Aorta (tissue), 5 donors: Measurements from ENCODE around the gene SLC22A16. TPM values are rescaled to one million over a fixed set of nuclear protein-coding genes. Genes with fewer than 3 reads are reported as not detected.
"Not testable (repeated sequence)": the region's sequence is repeated elsewhere in the genome, so short reads cannot be mapped to it uniquely, and the experiment has no call there.

Experiments used
- ATAC-seq: fragments of 200-7000 bp; cut with Tn5 transposase; one replicate; pipeline ENCODE4 v1.9.1; 2022; ENCODE audit warnings: moderate library complexity; ENCODE audit not compliant: low FRiP score
- DNase-seq, 2 donors: peaks; one replicate each; pipeline ENCODE4 v3.0.0-alpha.2; 2020
- H3K27ac ChIP-seq, 2 donors: one replicate each; pipeline ENCODE4 v1.5.1; 2013; ENCODE audit warnings: low read length in 2 of 2, mild to moderate bottlenecking in 2 of 2, moderate library complexity in 2 of 2, control low read depth in 1 of 2, inconsistent platforms in 1 of 2, low read depth in 1 of 2
- H3K27me3 ChIP-seq, 2 donors: one replicate each; pipeline ENCODE4 v1.6.1; 2013; ENCODE audit warnings: control low read depth in 1 of 2, low read length in 1 of 2, mild to moderate bottlenecking in 1 of 2, moderate library complexity in 1 of 2; ENCODE audit not compliant: insufficient read depth in 2 of 2, control insufficient read depth in 1 of 2
- H3K36me3 ChIP-seq, 2 donors: one replicate each; pipeline ENCODE4 v1.6.1; 2013; ENCODE audit warnings: control low read depth in 1 of 2, low read length in 1 of 2, mild to moderate bottlenecking in 1 of 2; ENCODE audit not compliant: insufficient read depth in 2 of 2, control insufficient read depth in 1 of 2
- H3K4me1 ChIP-seq, 2 donors: one replicate each; pipeline ENCODE4 v1.6.1; 2013; ENCODE audit warnings: low read length in 2 of 2, control low read depth in 1 of 2, mild to moderate bottlenecking in 1 of 2, moderate library complexity in 1 of 2; ENCODE audit not compliant: insufficient read depth in 2 of 2, control insufficient read depth in 1 of 2
- H3K4me3 ChIP-seq, 2 donors: one replicate each; pipeline ENCODE4 v1.5.1; 2013; ENCODE audit warnings: low read length in 2 of 2, control low read depth in 1 of 2, mild to moderate bottlenecking in 1 of 2
- H3K9me3 ChIP-seq: one replicate; pipeline ENCODE4 v1.6.1; 2013; ENCODE audit warnings: mild to moderate bottlenecking, low read length; ENCODE audit not compliant: control insufficient read depth
- WGBS, 2 donors: extraction: QIAGEN DNeasy Blood & Tissue Kit; methylation state at CpG; one replicate each; pipeline ENCODE4 v1.1.7; 2013; 5-methylcytosine and 5-hydroxymethylcytosine counted together
- intact Hi-C, 2 donors: fragments of 100-400 bp; cut with DNase I; formaldehyde crosslinking; loops; one replicate each; pipeline versions ENCODE4 v1.14.2 to v1.15.0; 2022
- polyA plus RNA-seq, 2 donors: library from polyadenylated mRNA; stranded (reverse); fragments of 200-250 nt; gene quantifications; one replicate each; pipeline ENCODE4 v1.2.3, GENCODE V29; 2013
- total RNA-seq, 2 donors: library from RNA; stranded (reverse); fragmentation: NEBNext Ultra II Directional; extraction: Animal tissue kit (Norgen Biotek cat#: 25700); gene quantifications; one replicate each; pipeline ENCODE4 v1.2.1, GENCODE V29; 2021
- donor health status: healthy with polysubstance abuse.
- donor health status: Bipolar disorder and iron deficiency.
- donor health status: DM: no; HTN: no; CAD: no.
- donor health status: DM: no; HTN: no; CAD: no.
- donor health status: DM: yes; HTN: yes; CAD: no.

SLC22A16 gene
- total and polyA plus RNA-seq, 4 donors: 0.38 to 0.69 (median 0.55) TPM; not detected in 1

DNA sequence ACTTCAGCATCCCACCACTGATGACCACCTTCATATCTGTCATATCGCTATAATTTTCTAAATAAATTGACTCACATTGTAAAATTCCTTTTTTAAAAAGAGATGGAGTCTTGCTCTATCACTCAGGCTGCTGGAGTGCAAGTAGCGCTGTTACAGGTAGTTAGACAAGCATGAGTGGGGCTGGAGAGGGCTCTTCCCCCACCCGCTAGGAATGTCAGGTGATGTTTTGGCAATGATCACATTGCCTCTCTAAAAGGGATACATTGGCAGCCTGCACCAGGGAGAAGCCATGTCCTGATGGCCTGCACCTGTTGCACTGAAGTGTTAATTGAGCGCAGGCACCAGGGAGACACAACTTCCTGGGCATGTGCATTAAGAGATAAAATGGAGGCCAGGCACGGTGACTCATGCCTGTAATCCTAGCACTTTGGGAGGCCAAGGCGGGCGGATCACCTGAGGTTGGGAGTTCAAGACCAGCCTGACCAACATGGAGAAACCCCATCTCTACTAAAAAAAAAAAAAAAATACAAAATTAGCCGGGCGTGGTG, 16.9 kb upstream of the SLC22A16 start:
- Histone ChIP-seq H3K9me3 (no peaks in the 10 kb centered on the region), H3K36me3 (no peaks in the 10 kb centered on the region), H3K27ac (no peak overlapping the region), H3K27me3 (no peaks in the 10 kb centered on the region), H3K4me3 (no peak overlapping the region), H3K4me1 (no peaks in the 10 kb centered on the region)
- intact Hi-C loops: no loop called here
- WGBS, 2 donors: 92 to 94% methylated on average over 7 to 9 of the region's 9 CpGs
- ATAC-seq (no peak), DNase-seq (no peak)

DNA sequence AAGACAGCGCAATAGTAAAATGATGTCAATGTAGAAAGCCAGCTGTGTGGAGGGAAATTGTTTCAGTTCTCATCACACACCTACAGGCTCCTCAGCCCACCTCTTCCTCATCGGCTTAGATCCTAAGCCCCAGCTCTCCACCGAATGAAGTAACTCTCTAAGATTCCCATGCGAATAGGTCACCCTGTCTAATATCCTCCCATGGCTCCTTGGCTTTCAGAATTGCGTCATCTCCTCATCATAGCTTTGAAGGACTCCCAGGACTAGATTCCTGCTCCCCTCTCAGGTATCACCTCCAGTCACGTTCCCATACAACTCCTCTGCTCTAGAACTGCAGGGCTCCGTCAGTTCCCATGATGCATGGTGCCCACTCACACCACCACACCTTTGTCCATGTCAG, 16.2 kb upstream of the SLC22A16 start:
- WGBS, 2 donors: 62 to 76% methylated on average over 7 of the region's 7 CpGs
- no peak overlapping the region for H3K27ac ChIP-seq

DNA sequence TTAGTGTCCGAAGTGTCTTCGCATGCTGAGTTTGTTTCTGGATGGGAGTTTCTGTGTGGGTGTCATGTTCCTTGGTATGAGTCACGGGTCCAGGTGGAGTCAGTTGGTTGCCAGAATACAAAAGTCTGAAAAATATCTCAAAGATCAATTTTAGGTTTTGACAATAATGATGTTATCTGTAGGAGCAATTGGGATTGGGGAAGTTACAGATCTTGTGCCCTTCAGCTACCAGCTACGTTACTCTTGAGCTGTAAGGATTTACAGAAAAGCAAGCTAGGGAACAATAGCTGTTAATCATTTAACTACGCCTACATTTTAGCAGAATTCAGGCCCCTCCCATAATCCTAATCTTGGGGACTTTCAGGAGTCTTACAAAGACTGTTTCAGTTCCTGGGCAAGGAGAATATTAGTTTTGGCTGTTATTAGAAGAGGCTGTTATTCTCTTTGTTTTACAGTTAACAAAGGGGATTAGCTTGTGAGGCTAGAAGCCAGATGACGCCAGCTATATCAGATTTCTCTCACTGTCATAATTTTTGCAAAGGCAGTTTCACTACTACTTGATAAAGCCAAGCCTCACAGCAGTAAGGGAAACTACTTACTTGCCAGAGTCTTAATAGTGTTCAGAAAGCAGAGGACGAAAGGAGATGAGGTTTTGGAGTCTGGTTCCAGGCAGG, 15.4 kb upstream of the SLC22A16 start:
- ATAC-seq: peak; percentile 50
- no peak overlapping the region for H3K4me3 ChIP-seq
- WGBS, 2 donors: 31 to 33% methylated on average over 7 of the region's 7 CpGs

More for the DNA sequence above, 16.2 kb upstream of the SLC22A16 start:
- no peak for ATAC-seq
- Histone ChIP-seq H3K27me3 (no peaks in the 10 kb centered on the region), H3K4me1 (no peaks in the 10 kb centered on the region), H3K4me3 (no peak overlapping the region), H3K36me3 (no peaks in the 10 kb centered on the region), H3K9me3 (no peaks in the 10 kb centered on the region)
- no peak for DNase-seq
- intact Hi-C loops: no loop called here

DNA sequence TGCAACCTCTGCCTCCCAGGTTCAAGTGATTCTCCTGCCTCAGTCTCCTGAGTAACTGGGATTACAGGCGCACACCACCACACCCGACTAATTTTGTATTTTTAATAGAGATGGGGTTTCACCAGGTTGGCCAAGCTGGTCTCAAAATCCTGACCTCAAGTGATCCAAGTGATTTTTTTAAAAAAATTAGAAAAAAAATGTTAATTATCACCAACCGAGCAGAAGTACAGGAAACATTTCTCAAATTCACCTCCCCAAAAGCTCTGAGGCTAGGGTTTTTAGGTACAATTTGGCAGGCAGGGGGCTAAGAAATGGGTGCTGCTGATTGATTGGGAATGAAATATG, 14.9 kb upstream of the SLC22A16 start:
- intact Hi-C loops: no loop called here
- no peak for ATAC-seq
- Histone ChIP-seq H3K27ac (no peak overlapping the region), H3K4me1 (no peaks in the 10 kb centered on the region), H3K9me3 (no peaks in the 10 kb centered on the region), H3K36me3 (no peaks in the 10 kb centered on the region), H3K4me3 (no peak overlapping the region), H3K27me3 (no peaks in the 10 kb centered on the region)
- WGBS, 2 donors: 93 to 96% methylated on average over 3 of the region's 3 CpGs
- no peak for DNase-seq

More for the DNA sequence above, 15.4 kb upstream of the SLC22A16 start:
- no peaks in the 10 kb centered on the region for H3K27me3 ChIP-seq
- H3K27ac ChIP-seq: no peak overlapping the region
- no peak for DNase-seq
- H3K9me3 ChIP-seq: no peaks in the 10 kb centered on the region
- H3K4me1 ChIP-seq: no peaks in the 10 kb centered on the region
- intact Hi-C loops: no loop called here
- no peaks in the 10 kb centered on the region for H3K36me3 ChIP-seq

DNA sequence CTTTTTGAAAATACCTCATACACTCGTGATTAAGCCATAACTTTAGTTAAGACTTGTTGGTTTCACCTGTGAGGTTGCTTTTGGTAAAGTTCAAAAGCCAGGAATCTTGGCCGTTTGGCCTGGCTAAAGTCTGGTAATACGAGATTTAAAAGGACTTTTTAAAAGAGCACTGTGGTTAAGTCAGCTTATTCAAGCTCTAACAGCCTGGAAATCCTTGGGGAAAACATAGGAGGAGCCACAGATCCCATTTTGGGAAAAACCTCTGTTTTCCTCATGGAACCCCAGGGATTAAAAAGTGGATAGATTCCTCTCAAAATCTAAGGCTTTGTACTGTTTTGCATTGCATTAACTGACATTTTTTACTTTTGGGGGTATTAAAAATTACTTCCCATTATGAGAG, 13.7 kb upstream of the SLC22A16 start:
- no peaks in the 10 kb centered on the region for H3K27me3 ChIP-seq
- no peak overlapping the region for H3K4me3 ChIP-seq
- H3K9me3 ChIP-seq: no peaks in the 10 kb centered on the region
- no peak for DNase-seq
- H3K4me1 ChIP-seq: no peaks in the 10 kb centered on the region
- no peak overlapping the region for H3K27ac ChIP-seq
- intact Hi-C loops: no loop called here
- 15 to 21% methylated on average over 3 of the region's 3 CpGs for WGBS, 2 donors
- no peak for ATAC-seq
- H3K36me3 ChIP-seq: no peaks in the 10 kb centered on the region

DNA sequence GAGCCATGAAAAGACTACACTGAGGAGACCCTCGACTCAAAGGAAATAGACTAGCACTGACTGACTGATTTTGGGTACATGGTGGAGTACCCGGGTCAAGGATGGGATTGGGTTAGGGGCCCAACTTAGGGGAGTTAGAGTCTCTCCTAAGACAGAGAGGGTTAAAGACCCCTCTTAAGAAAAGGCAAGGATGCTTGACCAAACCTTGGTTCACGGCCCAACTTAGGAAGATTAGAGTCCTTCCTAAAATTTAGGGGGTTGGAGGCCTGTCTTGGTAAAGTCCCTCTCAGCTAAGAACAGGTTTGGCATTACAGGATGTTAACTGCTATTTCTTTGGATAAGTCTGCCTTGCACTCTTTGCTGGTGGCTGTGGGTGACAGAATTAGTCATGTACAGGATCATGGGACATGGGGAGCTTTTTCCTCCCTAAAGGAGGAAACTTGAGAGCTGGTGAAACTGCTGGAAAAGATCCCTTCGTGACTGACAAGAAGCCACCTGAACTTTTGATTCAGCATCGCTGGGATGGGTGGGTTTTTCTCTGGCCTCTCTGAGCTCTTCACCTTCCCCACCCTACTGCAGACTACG, 12.3 kb upstream of the SLC22A16 start:
- H3K27me3 ChIP-seq: no peaks in the 10 kb centered on the region
- 90 to 96% methylated on average over 6 of the region's 6 CpGs for WGBS, 2 donors
- H3K4me1 ChIP-seq: no peaks in the 10 kb centered on the region
- intact Hi-C loops: no loop called here
- ATAC-seq (no peak), DNase-seq (no peak)
- H3K27ac ChIP-seq: no peak overlapping the region
- no peak overlapping the region for H3K4me3 ChIP-seq
- no peaks in the 10 kb centered on the region for H3K9me3 ChIP-seq
- H3K36me3 ChIP-seq: no peaks in the 10 kb centered on the region

DNA sequence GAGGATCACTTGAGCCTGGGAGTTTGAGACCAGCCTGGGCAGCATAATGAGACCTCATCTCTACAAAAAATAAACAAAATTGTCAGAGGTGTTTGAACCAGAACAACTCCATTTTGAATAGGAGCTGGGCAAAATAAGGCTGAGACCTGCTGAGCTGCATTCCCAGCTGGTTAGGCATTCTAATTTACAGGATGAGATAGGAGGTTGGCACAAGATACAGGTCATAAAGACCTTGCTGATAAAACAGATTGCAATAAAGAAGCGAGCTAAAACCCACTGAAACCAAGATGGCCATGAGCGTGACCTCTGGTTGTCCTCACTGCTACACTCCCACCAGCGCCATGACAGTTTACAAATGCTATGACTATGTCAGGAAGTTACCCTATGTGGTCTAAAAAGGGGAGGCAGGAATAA, 11.6 kb upstream of the SLC22A16 start:
- H3K27ac ChIP-seq, intact Hi-C loops, H3K9me3 ChIP-seq, H3K27me3 ChIP-seq, DNase-seq, H3K36me3 ChIP-seq, ATAC-seq, H3K4me1 ChIP-seq, H3K4me3 ChIP-seq: not testable (repeated sequence)
- WGBS, 2 donors: 82 to 93% methylated on average over 3 of the region's 3 CpGs

DNA sequence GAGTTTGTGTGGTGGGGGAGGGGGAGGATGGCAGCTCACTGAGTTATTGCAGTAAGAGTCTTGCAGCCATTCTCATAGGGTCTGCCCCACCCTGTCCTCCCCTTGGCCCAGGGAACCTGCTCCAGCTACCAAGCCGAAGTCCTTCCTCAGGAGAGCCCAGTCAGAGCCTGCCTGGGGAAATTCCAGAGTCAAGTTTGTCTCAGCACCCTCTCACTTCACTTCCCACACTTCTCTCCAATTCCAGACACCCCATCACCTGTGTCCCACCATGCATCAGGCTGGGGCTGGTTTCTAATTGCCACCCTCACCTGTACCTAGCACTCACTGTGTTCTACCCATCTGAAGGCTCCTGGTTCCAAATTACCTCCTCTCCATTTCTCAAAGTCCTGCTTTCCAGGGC, 10.3 kb upstream of the SLC22A16 start:
- ATAC-seq (no peak), DNase-seq (no peak)
- Histone ChIP-seq H3K27me3 (no peaks in the 10 kb centered on the region), H3K27ac (no peak overlapping the region), H3K9me3 (no peaks in the 10 kb centered on the region), H3K36me3 (no peaks in the 10 kb centered on the region), H3K4me3 (no peak overlapping the region), H3K4me1 (no peaks in the 10 kb centered on the region)
- intact Hi-C loops: no loop called here
- WGBS, 2 donors: 73 to 80% methylated on average over 1 of the region's 1 CpG

DNA sequence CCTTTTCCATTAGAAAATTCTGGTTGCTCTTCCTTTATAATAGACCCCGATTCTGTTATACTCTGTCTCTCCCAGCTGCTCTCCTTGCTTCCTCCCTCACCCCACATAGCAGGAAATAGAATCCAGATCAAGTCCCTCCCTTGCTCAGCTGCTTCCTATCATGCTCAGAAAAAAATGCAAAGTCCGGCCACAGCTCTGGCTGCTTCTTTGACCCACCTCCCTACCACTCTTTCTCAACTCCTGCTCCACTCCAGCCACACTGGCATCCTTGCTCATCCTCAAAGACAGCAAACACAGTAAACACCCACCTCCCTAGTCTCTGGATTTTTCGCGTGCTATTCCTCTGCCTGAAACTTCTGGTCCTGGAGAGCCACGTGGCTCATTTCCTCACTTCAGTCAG, 9.1 kb upstream of the SLC22A16 start:
- Histone ChIP-seq H3K27me3 (no peaks in the 10 kb centered on the region), H3K4me1 (no peaks in the 10 kb centered on the region), H3K36me3 (no peaks in the 10 kb centered on the region), H3K4me3 (no peak overlapping the region), H3K27ac (no peak overlapping the region), H3K9me3 (no peaks in the 10 kb centered on the region)
- ATAC-seq: no peak
- 43 to 59% methylated on average over 5 of the region's 5 CpGs for WGBS, 2 donors
- intact Hi-C loops: no loop called here
- no peak for DNase-seq
